Suppressor macrophage (primary cell): ENCODE data around the gene COPB1.
A peak's percentile ranks its signal among the peaks of the same experiment; 100 is the strongest.

Experiments
- DNase-seq, 4 experiments: peaks; one replicate each; pipeline ENCODE4 v3.0.0-alpha.2; 2020 to 2022

The COPB1 gene

DNA sequence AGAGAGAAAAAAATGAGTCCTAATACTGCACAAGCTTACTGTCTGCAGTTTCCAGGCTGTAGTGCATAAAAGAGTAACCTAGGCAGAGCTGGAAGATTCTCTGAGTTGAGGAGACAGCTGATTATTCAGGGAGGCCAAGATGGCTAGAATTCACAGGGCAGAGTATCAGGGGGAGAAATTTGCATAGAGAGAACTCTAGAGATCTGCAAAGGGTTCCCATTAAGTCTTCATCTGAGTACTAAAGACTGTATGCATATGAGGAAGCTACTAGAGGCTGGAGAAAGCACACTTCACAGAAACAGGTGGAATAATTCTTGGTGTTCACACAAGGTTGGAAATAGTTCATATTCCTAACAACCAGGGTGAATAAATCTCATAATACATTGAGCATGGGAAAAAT is 74.0 kb downstream of the COPB1 start:
- DNase-seq = no peak

DNA sequence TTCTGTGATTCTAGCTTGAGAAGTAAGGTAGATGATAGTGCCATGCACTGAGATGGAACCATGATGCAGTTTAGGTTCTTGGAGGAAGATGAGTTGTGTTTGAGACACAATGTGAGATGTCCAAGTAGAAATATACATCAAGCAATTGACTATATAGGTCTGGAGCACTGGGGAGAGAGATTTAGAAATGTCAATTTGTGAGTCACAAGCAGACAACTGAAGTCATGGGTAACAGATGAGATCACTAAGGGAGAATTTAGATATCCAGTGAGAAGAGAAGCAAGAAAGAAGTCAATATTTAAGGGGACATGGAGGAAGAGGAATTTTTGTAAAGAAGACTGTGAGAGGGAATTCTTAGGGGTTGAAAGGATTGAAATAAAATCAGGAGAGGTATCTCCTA is 75.5 kb downstream of the COPB1 start:
- DNase-seq = peak in 3 of 4 experiments; percentile 14 to 68 (median 55)

DNA sequence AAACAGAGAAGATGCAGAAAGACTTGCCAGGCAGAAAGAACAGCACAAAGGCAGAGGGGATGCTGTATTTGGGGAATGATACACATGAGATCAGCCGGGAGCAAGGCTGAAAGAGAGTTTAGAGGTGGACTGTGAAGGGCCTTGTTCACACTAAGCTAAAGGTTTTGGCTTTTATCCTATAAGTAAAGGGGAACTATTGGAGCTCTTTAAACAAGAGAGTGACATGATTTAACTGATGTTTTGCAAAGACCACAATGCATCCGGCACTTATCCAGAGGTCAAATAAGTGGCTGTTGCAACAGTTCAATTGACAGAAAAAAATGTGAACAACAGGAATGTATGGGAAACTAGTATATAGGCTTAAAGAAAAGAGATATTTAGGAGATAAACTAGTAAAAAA is 76.0 kb downstream of the COPB1 start:
- DNase-seq = peak; percentile 27 to 64 (median 40)

DNA sequence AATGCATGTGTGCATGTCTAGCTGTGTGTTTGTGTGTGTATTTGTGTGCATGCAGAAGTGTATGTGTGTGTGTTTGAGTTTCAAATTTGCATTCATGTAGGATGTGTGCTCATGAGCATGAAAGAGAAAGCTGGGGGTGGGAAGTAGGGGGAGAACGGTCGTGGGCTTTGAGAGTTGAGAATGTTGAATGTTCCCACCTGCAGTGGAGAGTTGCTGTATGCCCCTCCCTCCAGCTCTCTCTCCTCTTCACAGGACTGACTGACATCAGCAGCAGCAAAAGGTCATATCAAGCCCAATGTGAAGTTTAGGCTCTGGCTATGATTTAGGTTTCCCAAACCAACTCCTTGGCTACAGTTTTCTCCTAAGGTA is 76.8 kb downstream of the COPB1 start:
- no peak for DNase-seq

DNA sequence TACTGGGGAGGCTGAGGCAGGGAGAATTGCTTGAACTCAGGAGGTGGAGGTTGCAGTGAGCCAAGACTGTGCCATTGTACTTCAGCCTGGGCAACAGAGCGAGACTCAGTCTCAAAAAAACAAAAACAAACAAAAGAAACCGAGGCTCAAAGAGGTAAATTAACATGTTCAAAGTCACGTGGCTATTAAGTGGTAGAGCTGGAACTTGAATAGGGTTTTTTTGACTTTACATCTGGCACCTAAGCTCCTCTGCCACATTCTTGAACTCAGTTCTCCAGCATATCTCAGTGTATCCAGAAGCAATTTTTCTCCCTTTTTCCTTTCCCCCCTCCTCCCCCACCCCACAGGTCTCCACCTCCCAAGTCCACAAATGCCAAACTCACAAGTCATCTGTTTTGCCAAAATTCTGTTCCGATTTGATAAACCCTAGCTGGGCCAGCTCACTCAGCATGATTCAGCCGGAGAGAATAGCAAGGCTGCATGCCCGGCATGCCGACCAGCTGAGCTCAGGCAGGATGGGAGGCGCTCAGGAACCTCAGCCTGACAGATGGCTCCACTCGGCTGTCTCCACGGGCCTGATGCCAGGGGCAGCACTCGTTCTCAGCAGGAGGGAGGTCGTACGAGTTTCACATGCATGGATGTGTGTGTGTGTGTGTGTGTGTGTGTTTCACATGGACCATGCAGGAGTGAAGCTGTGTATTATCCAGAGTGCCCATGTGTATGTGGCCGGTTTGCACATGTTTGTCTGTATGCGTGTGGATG is 77.4 kb downstream of the COPB1 start:
- DNase-seq = peak in 1 of 4 experiments; percentile 22

DNA sequence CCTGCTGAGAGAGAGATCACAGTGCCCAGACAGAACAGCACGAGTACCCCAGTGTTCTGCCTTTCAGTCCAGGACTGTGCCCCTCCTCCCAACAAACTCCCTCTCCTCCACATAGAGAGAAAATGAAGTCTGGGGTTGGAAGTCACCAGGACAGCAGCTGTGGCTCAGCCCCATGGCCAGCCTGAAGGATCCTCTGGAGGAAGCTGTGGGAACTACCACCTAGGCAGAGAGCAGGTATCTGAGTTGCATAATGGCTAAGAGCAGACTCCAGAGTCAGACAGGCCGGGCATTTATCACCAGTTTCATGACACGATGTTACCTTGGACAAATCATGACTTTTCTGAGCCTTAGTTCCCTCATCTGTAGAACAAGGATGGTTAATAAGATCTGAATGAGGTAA is 79.4 kb downstream of the COPB1 start:
- no peak for DNase-seq

DNA sequence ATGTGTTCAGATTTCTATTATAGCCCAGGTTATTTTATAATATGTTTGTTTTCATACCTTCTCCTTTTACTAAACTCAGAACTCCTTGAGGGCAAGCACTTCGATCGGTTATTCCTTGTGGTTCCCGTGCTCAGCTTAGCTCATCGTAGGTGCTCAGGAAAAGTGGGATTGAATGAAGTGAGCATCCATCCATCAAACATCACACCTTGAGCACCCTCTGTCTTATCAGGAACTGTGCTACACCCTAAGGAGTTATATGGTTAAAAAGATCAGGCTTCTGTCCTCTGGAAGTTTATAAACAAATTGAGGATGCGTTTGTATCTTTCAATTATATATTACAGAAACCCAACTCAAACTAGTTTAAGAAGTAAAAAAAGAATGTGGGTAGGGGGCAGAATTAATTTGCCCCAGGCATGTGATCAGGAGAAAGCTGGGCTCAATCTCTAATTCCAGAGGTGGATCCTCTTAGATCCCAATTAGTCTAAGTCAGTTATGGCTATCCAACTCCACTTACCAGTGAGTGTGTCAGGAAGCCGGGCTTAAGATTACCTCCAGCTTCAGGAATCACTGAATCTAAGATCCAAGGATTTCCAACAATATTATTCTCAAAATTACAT is 80.7 kb downstream of the COPB1 start:
- DNase-seq = no peak

DNA sequence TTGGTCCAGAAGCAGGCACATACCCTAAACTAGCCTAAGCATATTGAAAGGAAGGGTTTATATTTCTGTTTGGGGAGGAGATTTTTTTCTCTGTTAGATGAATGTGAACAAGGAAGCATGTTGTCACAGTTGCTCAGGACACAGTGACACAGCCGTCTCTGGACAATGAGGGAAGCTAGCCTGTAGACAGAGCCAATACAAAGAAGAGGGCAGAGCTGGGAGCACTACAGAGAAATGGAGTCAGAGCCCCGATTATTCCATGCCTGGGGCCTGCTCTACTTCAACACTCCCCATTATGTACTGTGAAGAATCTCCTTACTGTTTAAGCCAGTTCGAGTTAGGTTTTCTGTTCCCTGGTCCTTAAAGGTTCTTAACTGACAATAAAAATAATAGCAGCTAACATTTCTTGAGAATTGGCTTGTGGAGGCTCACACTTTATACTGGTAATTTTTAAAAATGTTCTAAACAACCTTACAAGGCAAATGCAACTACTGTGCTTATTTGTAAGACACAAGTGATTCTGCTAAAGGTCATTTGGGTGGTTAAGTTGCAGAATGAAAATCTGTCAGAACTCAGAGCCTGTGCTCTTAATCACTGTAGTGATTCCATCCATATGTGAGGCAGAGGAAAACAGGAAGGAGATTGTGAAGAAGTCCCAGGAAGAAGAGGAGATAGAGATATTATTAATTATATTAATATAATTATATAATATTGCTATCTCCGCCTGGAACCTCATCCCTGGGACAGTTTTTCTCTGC is 81.8 kb downstream of the COPB1 start:
- DNase-seq = peak in 1 of 4 experiments; percentile 24

DNA sequence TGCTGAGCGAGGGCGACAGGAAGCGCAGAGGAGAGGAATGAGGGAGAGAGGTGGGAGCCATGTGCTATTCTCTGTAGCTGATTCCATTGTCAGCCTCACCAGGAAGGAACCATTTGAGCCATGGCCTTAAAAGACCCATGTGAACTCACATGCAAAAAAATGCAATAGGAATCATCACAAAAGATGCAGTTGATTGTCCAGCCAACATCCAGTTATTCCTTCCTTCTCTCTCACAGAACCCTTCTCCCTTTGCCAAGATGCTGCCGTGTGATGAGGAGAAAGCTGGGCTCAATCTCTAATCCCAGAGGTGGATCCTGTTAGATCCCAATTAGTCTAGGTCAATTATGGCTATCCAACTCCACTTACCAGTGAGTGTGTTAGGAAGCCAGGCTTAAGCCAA is 82.4 kb downstream of the COPB1 start:
- no peak for DNase-seq

DNA sequence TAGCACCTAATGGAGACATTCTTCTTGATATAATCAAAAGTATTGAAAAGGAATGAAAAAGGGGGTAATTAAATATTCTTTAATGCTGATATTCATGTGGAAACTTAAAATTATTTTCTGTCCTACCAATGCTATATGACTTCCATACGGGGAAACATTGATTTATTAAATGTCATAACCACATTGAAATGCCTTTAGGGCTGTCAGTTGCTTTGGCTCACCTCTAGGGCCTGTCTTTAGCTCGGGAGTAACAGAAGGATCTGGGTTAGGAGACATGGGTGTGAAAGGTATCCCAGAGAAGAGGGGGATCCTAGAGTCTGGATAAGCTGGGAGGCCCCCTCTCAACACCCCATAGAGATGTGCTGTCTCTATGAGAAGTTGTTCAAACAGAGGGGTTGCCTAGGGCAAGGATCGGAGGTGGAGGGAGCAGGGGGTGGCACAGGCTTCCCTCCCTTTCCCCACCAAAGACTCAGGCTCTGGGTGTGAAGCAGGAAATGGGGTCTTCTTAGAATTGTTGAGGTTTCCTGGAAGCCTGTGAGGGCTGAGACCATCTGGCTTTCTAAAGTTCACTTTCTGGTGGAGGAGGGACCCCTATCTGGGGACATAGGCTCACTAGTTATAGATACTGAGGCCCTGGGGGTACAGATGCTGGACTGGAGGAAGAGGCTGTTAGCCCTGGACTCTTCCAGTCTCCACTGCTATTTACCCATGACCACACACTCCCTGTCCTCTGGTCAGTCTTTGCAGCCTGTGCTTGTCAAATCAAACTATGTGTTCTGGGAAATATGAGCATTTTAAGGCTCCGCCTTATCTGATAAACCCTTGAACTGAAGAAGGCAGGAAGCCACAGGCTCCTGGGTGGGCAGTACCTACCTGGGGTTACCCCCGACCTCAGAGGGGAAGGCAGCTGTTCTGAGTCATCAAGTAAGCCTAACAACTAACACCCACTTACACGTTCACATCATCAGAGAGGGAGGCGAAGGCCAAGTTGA is 84.8 kb downstream of the COPB1 start:
- DNase-seq = peak in 2 of 4 experiments; percentile 15 to 31

DNA sequence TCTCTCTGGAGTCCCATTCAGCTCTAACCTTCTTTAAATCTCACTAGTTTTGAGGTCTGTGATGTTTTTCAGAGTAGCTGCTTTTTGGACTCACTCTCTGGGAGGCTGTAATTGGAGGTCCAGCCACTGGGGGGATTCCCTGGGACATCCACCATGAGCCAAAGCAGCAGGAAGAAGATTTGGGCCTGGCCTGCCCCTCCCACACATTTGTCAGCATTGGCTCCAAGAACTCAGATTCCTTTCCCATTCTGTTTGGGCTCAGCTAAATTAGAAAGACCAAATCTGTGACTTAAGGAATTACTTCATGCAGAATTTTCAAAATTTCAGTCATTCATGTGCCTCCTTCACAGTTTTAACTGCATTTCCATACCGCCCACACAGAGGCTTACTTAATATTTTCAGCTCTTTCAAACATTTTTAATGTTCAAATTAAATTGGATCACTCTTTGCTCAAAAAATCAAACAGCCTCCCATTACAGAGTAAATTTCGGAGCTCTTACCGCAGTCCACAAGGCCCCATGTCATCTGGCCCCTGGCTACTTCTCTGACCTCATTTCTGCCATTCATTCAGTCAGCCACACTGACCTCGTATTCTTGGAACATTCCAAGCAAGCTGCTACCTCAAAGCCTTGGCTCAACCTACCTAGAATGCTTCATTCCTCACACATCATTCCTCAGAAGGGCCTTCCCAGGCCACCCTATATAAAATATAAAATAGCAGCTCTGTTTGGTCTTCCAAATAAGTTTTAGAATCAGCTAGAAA is 86.1 kb downstream of the COPB1 start:
- DNase-seq = peak; percentile 40 to 75 (median 66)

DNA sequence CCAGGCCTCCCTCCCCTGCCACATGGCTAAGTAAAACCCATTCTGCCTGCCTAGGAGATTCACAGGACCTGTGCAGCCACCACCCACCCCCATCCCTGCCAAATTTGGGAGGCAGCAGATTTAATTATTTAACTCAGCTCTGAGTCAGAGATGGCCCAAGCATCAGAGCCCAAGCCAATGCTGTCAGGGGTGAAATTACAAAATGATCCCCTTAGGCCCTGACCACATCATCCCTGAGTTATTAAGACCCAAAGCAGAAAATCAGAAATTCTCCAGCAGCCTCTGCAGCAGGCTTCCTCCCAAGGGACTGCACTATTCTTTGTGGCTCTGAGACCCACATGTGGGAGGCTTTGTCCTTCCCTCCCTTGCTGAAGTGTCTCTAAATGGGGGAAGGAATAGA is 87.8 kb downstream of the COPB1 start:
- no peak for DNase-seq

DNA sequence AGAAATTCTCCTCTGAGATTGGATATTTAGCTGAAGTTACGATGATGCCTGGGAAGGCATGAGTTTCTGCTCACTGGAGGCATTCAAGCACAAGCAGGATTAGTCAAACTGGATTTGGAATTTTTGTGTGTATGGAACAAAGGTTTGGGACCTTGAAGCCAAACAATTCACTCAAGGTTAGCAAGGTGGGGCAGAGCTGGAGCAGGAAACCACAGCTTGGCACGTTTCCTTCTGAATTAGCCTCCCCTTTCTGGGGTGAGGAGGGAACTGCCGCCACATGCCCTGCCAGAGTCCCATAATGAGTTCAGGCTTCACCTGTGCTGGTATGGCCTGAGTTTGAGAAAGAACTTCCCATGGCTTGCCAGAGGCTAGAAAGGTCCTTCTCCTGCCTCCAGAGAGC is 89.7 kb downstream of the COPB1 start:
- DNase-seq = no peak

DNA sequence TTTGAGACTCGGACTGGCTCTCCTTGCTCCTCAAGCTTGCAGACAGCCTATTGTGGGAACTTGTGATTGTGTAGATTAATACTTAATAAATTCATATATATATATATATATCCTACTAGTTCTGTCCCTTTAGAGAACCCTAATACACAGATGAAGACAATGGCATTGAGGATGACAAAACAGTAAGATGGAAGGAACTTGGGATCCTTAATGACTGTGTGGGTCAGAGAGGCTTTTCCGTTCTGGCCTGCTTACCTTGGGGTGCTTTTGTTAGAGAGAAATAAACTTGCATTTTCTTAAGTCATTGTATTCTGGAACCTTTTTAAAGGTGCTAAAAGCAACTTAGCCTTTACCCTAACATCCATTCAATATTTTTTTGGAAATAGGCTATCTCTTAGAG is 91.0 kb downstream of the COPB1 start:
- DNase-seq = no peak
